ENCODE measurements around the gene AKAP6. TPM values are rescaled to one million over a fixed set of nuclear protein-coding genes. Genes with fewer than 3 reads are reported as not detected.

The AKAP6 gene
- total and polyA plus RNA-seq, 10 of the 15 experiments (the other 5 are each of a cell fraction or from before 2014, with no cell fraction given): 0.35 to 5.9 (median 2.2) TPM

DNA sequence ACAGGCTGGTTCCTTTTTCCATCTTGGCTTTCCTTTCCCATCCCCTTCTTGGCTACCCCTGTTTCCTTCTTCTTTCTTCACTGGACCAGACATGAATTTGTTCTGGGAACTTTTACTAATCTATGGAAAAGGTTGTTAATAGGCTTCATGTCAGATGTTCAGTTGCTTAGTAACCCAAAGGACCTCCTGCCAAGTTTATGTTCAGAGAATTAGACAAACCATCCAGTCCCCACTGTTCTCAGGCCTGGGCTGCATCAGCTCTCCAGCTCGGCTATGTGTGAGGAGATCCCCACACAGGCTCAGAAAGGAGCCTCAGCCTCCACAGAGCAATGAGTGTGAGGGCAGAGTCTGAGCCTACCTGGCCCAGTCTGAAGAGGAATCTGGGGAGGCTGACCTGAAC lies 78.0 kb downstream of the AKAP6 start:
- intact Hi-C loops (cut with micrococcal nuclease; ENCODE audit: unreplicated experiment) (no loop called here), in situ Hi-C loops (cut with MboI) (no loop called here)
- ChIA-PET CTCF (no interaction called here), RAD21 (ENCODE audit: unreplicated experiment) (no interaction called here), SMC1A (ENCODE audit: uncharacterized antibody, unreplicated experiment) (no interaction called here), POLR2A (no interaction called here)
- FAIRE-seq (no peak), ATAC-seq (no peak), DNase-seq (ENCODE audit: low read depth, low spot score) (no peak)
- H3K4me1 ChIP-seq (ENCODE audit: control insufficient read depth, insufficient read depth, low read length): no peaks in the 10 kb centered on the region
- 47% methylated on average over 1 of the region's 1 CpG for WGBS (ENCODE audit: insufficient coverage, insufficient replicate concordance, low lambda C conversion rate, missing lambda C conversion rate)
- H2AFZ ChIP-seq (ENCODE audit: control insufficient read depth, low read depth, low read length): no peak overlapping the region
- no peaks in the 10 kb centered on the region for H3K79me2 ChIP-seq (ENCODE audit: control insufficient read depth, insufficient read depth, low read length)
- no peaks in the 10 kb centered on the region for H3K9me3 ChIP-seq (replicated peaks; ENCODE audit: control insufficient read depth, insufficient read depth, low read length)
- H3K27me3 ChIP-seq (replicated peaks in 1 of 2; ENCODE audit: control insufficient read depth in 2 of 2, insufficient read depth in 2 of 2, low read length in 1 of 2): no peaks in the 10 kb centered on the region; a peak in 1 of 4 replicates
- H3K4me2 ChIP-seq (ENCODE audit: control insufficient read depth, insufficient read depth): no peak overlapping the region
- BruUV-seq (replicated peaks): no TSS peak
- TF ChIP-seq, protein P1, sequence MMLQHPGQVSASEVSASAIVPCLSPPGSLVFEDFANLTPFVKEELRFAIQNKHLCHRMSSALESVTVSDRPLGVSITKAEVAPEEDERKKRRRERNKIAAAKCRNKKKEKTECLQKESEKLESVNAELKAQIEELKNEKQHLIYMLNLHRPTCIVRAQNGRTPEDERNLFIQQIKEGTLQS (IDR thresholded peaks at IDR 0.05; ENCODE audit: borderline replicate concordance, extremely low read depth, low read depth, low read length): no peak
- TF ChIP-seq RELA (IDR thresholded peaks at IDR 0.05; ENCODE audit: borderline replicate concordance, partially characterized antibody): no peak
- H3K27ac ChIP-seq (ENCODE audit: control insufficient read depth, insufficient read depth): no peak overlapping the region
- no peak overlapping the region for H3K4me3 ChIP-seq
- H3K36me3 ChIP-seq (ENCODE audit: control insufficient read depth in 2 of 2, insufficient read depth in 2 of 2, low read length in 1 of 2): no peaks in the 10 kb centered on the region
- H3K9ac ChIP-seq (ENCODE audit: control insufficient read depth, insufficient read depth, low read length): no peak overlapping the region
- H4K20me1 ChIP-seq (ENCODE audit: control insufficient read depth, insufficient read depth): no peaks in the 10 kb centered on the region

DNA sequence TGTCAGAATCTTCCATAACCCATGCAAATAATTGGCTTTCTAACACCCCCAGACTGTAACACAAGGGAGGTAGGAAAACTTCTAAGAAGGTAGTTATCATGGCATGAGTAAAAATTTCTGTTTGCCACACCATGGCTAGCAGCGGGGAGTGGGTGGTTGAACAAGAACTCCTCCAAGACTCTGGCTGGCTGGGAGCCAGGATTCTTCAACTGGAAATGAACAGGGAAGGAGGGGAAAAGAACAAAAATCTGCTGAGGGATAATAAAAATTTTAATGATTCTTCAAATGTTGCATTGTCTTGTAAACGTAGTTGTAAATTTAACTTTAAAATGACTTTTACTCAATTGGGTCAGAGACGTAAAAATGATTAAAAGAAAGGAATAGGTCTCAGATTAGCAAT lies 78.9 kb downstream of the AKAP6 start:
- no peaks in the 10 kb centered on the region for H3K4me1 ChIP-seq (ENCODE audit: control insufficient read depth, insufficient read depth, low read length)
- ChIA-PET SMC1A (ENCODE audit: uncharacterized antibody, unreplicated experiment) (no interaction called here), RAD21 (ENCODE audit: unreplicated experiment) (no interaction called here), POLR2A (no interaction called here), CTCF (no interaction called here)
- no peak overlapping the region for H2AFZ ChIP-seq (ENCODE audit: control insufficient read depth, low read depth, low read length)
- no peaks in the 10 kb centered on the region for H4K20me1 ChIP-seq (ENCODE audit: control insufficient read depth, insufficient read depth)
- BruUV-seq (replicated peaks): no TSS peak
- in situ Hi-C loops (cut with MboI) (no loop called here), intact Hi-C loops (cut with micrococcal nuclease; ENCODE audit: unreplicated experiment) (no loop called here)
- WGBS (ENCODE audit: insufficient coverage, insufficient replicate concordance, low lambda C conversion rate, missing lambda C conversion rate): 41% methylated on average over 3 of the region's 3 CpGs
- ATAC-seq (no peak), FAIRE-seq (no peak), DNase-seq (ENCODE audit: low read depth, low spot score) (no peak)
- H3K9ac ChIP-seq (ENCODE audit: control insufficient read depth, insufficient read depth, low read length): no peak overlapping the region
- H3K9me3 ChIP-seq (replicated peaks; ENCODE audit: control insufficient read depth, insufficient read depth, low read length): no peaks in the 10 kb centered on the region
- no peaks in the 10 kb centered on the region; a peak in 1 of 4 replicates for H3K27me3 ChIP-seq (replicated peaks in 1 of 2; ENCODE audit: control insufficient read depth in 2 of 2, insufficient read depth in 2 of 2, low read length in 1 of 2)
- TF ChIP-seq ESRRA (IDR thresholded peaks at IDR 0.05; ENCODE audit: low read length): no peak
- TF ChIP-seq CEBPB (IDR thresholded peaks at IDR 0.05; ENCODE audit: borderline replicate concordance in 1 of 2, low read depth in 2 of 2, low read length in 2 of 2): no peak
- TF ChIP-seq ETV6 (conservative IDR thresholded peaks at IDR 0.05 in 1 of 2, IDR thresholded peaks at IDR 0.05 in 1 of 2; ENCODE audit: borderline replicate concordance in 1 of 2, low read depth in 1 of 2): no peak
- TF ChIP-seq, protein P2, sequence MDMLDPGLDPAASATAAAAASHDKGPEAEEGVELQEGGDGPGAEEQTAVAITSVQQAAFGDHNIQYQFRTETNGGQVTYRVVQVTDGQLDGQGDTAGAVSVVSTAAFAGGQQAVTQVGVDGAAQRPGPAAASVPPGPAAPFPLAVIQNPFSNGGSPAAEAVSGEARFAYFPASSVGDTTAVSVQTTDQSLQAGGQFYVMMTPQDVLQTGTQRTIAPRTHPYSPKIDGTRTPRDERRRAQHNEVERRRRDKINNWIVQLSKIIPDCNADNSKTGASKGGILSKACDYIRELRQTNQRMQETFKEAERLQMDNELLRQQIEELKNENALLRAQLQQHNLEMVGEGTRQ (IDR thresholded peaks at IDR 0.05; ENCODE audit: borderline replicate concordance, low read depth, low read length): no peak
- no peak for TF ChIP-seq CHD2 (IDR thresholded peaks at IDR 0.05; ENCODE audit: borderline replicate concordance, low read depth, low read length)
- TF ChIP-seq SUPT20H (IDR thresholded peaks at IDR 0.05; ENCODE audit: borderline replicate concordance, control insufficient read depth, low read depth, low read length): no peak
- no peak overlapping the region for H3K27ac ChIP-seq (ENCODE audit: control insufficient read depth, insufficient read depth)
- no peaks in the 10 kb centered on the region for H3K36me3 ChIP-seq (ENCODE audit: control insufficient read depth in 2 of 2, insufficient read depth in 2 of 2, low read length in 1 of 2)
- H3K79me2 ChIP-seq (ENCODE audit: control insufficient read depth, insufficient read depth, low read length): no peaks in the 10 kb centered on the region
- H3K4me3 ChIP-seq: no peak overlapping the region
- H3K4me2 ChIP-seq (ENCODE audit: control insufficient read depth, insufficient read depth): no peak overlapping the region
